OCI-LY7 (cell line): ENCODE measurements around the gene ABHD6.

Experiments used
- EZH2phosphoT487 ChIP-seq: fragments of 200-600 bp; sonication (generic); IDR thresholded peaks from 2 replicates; pipeline ENCODE4 v1.6.1; 2018; ENCODE audit warnings: low read depth, borderline replicate concordance, mild to moderate bottlenecking, mixed run types, antibody characterized with exemption, low read length, moderate library complexity, mixed read lengths
- TF ChIP-seq, protein P1 (sequence below): fragments of 200-600 bp; sonication (generic); conservative IDR thresholded peaks from 2 replicates; pipeline ENCODE4 v1.5.1; 2014; ENCODE audit warnings: mild to moderate bottlenecking, antibody characterized with exemption, low read length, moderate library complexity, mixed read lengths

DNA sequence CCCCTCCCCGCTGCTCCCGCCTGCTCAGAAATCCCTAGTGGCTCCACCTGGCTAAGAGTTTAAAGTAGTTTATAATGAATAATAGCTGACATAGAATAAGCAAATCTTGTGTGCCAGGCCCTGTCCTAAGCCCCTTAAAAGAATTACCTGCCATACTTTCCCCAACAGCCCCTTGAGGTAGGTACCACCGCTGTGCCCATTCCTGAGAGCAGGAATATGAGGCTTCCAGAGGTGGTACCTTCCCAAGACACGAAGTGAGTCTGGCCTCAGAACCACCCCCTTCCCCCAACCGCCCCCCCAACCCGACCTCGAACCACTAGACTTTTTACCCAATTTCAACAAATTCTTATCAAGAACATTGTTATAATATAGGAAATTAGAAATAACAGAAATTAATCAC lies 1.2 kb downstream of the ABHD6 start:
- TF ChIP-seq, protein P1, sequence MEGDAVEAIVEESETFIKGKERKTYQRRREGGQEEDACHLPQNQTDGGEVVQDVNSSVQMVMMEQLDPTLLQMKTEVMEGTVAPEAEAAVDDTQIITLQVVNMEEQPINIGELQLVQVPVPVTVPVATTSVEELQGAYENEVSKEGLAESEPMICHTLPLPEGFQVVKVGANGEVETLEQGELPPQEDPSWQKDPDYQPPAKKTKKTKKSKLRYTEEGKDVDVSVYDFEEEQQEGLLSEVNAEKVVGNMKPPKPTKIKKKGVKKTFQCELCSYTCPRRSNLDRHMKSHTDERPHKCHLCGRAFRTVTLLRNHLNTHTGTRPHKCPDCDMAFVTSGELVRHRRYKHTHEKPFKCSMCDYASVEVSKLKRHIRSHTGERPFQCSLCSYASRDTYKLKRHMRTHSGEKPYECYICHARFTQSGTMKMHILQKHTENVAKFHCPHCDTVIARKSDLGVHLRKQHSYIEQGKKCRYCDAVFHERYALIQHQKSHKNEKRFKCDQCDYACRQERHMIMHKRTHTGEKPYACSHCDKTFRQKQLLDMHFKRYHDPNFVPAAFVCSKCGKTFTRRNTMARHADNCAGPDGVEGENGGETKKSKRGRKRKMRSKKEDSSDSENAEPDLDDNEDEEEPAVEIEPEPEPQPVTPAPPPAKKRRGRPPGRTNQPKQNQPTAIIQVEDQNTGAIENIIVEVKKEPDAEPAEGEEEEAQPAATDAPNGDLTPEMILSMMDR, result no peak
- TF ChIP-seq EZH2phosphoT487, result no peak
